Right atrium auricular region (tissue), 2 donors: ENCODE measurements around the gene IFNAR1. TPM values are rescaled to one million over a fixed set of nuclear protein-coding genes. Genes with fewer than 3 reads are reported as not detected.

Experiments used
- DNase-seq: peaks from one replicate; pipeline ENCODE4 v3.0.0-alpha.2; 2019; ENCODE audit warnings: low spot score
- H3K27ac ChIP-seq, 2 donors: fragments of 200-600 bp; sonication (generic); 1 replicate in 1 of 2; 2 replicates in 1 of 2; pipeline ENCODE4 v1.5.1; 2016 to 2019
- H3K27me3 ChIP-seq, 2 donors: fragments of 200-600 bp; sonication (generic); one replicate each; pipeline versions ENCODE4 v1.5.1 to v1.6.0; 2017 to 2019
- H3K36me3 ChIP-seq: fragments of 200-600 bp; sonication (generic); one replicate; pipeline ENCODE4 v1.5.1; 2016
- H3K4me1 ChIP-seq, 2 donors: fragments of 200-600 bp; sonication (generic); one replicate each; pipeline versions ENCODE4 v1.5.1 to v1.6.0; 2017 to 2019
- H3K4me3 ChIP-seq, 2 donors: fragments of 200-600 bp; sonication (generic); 1 replicate in 1 of 2; 2 replicates in 1 of 2; pipeline ENCODE4 v1.5.1; 2017 to 2019; ENCODE audit warnings: mild to moderate bottlenecking in 1 of 2, moderate library complexity in 1 of 2
- H3K9me3 ChIP-seq, 2 donors: fragments of 200-600 bp; sonication (generic); one replicate each; pipeline ENCODE4 v1.5.1; 2019
- total RNA-seq, 2 donors: library from RNA; depleted of rRNA; stranded (reverse); fragments of >200 nt; gene quantifications; one replicate each; pipeline ENCODE4 v1.1.0, GENCODE V29; 2016
- TF ChIP-seq, protein P1 (sequence below), 2 donors: fragments of 200-600 bp; sonication (generic); IDR thresholded peaks; one replicate each; pipeline ENCODE4 v1.5.1; 2019; ENCODE audit warnings: antibody characterized with exemption in 2 of 2

IFNAR1 gene
- total RNA-seq, 2 donors from 2014 or later: 20.0 to 24.6 TPM

DNA sequence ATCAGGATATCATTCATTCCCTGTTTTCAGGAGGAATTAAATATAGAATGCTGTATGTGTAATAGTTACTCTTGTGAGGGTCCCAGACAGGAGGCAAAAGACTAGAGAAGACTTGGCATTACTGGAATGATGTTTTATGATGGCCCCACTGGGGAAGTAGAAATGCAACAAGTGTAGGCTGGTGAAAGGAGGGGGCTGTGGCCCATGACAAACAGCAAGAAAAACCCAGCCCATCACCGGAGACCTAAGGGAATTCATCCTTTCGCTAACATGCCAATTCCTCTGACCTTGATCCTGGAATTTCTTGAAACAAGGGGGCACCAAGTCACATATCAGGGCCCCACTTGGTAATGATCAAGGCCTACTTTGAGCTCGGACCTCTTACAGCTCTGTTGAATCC is 72.9 kb downstream of the IFNAR1 start:
- Histone ChIP-seq H3K27ac (peak overlapping the region in 1 of 2 donors; percentile 51), H3K27me3 (no peaks in the 10 kb centered on the region), H3K9me3 (no peaks in the 10 kb centered on the region), H3K4me1 (peaks cover 0 to 10% of the 10 kb centered on the region in 2 donors), H3K36me3 (no peaks in the 10 kb centered on the region), H3K4me3 (no peak overlapping the region)
- TF ChIP-seq, protein P1, sequence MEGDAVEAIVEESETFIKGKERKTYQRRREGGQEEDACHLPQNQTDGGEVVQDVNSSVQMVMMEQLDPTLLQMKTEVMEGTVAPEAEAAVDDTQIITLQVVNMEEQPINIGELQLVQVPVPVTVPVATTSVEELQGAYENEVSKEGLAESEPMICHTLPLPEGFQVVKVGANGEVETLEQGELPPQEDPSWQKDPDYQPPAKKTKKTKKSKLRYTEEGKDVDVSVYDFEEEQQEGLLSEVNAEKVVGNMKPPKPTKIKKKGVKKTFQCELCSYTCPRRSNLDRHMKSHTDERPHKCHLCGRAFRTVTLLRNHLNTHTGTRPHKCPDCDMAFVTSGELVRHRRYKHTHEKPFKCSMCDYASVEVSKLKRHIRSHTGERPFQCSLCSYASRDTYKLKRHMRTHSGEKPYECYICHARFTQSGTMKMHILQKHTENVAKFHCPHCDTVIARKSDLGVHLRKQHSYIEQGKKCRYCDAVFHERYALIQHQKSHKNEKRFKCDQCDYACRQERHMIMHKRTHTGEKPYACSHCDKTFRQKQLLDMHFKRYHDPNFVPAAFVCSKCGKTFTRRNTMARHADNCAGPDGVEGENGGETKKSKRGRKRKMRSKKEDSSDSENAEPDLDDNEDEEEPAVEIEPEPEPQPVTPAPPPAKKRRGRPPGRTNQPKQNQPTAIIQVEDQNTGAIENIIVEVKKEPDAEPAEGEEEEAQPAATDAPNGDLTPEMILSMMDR (IDR thresholded peaks at IDR 0.05): no peak
- no peak for DNase-seq

DNA sequence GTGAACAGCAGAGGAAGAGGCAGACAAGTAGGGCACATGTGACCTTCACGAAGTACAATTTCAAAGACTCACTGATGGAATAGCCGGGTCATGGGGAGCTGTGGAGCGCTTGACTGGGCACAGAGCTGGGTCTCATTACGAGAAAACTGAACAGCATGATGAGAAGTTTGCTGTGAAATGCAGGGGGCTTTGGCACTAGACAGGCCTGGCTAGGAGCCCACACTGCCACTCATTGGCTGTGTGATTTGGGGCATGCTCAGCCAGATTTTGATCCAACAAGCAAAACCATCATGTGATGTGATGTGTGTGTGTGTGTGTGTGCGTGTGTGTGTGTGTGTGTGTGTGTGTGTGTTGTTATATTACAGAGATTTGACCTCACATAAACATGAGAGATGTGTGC is 73.6 kb downstream of the IFNAR1 start:
- H3K36me3 ChIP-seq: no peaks in the 10 kb centered on the region
- H3K4me3 ChIP-seq: no peak overlapping the region
- no peak overlapping the region for H3K27ac ChIP-seq
- DNase-seq: no peak
- no peaks in the 10 kb centered on the region for H3K27me3 ChIP-seq
- TF ChIP-seq, protein P1 (IDR thresholded peaks at IDR 0.05): no peak
- H3K9me3 ChIP-seq: no peaks in the 10 kb centered on the region
- H3K4me1 ChIP-seq: peaks cover 0 to 13% of the 10 kb centered on the region in 2 donors

DNA sequence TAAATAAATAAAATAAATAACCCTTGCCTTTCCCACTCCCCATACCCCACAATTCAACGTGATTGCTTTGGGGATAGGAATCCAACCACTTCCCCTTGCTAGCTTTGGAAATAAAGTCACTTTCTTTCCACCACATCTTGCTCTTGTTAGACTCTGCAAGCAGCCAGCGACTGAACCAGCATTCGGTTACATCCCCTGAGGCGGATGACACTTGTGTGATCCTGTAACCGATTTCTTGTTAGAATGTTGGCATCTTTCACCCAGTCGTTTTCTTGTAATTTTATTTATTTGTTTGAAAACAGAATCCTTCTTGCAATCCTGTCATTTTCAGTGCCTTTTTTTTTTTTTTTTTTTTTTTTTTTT is 76.8 kb downstream of the IFNAR1 start:
- peaks cover 0 to 28% of the 10 kb centered on the region in 2 donors for H3K4me1 ChIP-seq

DNA sequence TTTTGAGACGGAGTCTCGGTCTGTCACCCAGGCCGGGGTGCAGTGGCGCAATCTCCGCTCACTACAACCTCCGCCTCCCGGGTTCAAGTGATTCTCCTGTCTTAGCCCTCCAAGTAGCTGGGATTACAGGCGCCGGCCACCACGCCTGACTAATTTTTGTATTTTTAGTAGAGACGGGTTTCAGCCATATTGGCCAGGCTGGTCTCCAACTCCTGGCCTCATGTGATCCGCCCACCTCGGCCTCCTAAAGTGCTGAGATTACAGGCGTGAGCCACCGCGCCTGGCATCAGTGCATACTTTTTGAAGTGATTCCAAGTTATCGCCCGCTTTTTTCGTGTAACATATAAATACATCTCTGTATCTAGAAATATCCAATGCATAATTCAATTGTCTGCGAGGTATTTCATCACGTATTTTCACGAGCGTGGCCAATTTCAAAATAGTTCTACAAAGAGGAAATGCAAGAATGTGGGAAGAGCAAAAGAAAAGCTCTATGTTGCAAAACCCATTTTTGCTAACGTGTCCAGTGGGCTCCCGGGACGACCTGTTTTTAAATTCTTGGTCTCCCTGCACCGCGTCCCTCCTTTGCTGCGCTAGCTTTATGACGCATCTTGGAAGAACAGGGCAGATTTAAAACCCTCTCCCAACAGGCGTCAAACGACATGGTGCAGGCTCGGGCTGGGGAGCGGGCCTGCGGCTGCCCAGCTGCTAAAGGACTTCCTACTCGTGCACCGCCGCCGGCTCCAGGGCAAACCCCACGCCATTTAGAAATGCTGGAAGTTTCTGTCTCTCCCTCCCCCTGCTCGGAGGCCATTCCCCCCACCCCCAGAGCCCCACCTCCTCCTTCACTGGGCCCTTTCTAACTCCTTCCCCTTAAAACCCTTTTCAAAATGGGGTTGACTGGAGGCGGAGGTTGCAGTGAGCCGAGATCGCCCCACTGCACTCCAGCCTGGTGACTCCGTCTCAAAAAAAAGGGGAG is 77.5 kb downstream of the IFNAR1 start:
- H3K4me1 ChIP-seq: peaks cover 0 to 27% of the 10 kb centered on the region in 2 donors

More for the DNA sequence above, 76.8 kb downstream of the IFNAR1 start:
- DNase-seq: no peak
- Histone ChIP-seq H3K4me3 (no peak overlapping the region), H3K27me3 (no peaks in the 10 kb centered on the region), H3K27ac (peak overlapping the region in 1 of 2 donors; percentile 95), H3K36me3 (no peaks in the 10 kb centered on the region), H3K9me3 (no peaks in the 10 kb centered on the region)
- TF ChIP-seq, protein P1 (IDR thresholded peaks at IDR 0.05): no peak

DNA sequence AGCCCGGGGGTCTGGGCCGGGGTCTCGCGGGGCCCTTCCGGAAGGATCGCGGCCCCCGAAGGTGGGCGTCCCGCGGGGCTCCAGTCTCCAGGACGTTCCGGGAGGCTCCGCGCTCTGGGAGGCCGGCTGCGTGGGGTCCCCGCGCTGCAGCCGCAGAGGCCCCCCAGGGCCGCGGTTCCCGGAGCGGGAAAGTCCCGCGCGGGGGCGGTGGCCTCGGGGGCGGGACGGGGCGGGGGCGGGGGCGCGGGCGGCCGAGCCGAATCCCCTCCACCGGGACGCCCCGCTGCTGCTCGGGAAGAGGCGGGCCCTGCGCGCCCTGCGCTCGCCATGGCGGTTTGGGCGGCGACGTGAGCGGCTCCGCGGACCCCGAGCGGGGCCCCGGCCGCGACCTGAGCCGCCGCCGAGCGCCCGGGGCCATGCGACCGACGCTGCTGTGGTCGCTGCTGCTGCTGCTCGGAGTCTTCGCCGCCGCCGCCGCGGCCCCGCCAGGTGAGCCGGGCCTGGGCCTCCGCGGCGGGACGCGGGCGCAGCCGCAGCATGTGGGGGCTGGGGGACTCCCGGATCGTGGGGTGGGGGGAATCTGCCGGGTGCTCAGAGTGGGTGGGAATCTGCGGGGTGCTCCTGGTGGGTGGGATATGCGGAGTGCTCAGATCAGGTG is 78.5 kb downstream of the IFNAR1 start, which contains the start of gene IFNGR2:
Gene IFNGR2 (plus strand): TSS at position 286 of the 658 bp plus-strand sequence. CDS start 131 bp downstream, at position 417.
- no peaks in the 10 kb centered on the region for H3K9me3 ChIP-seq
- H3K36me3 ChIP-seq: no peaks in the 10 kb centered on the region
- no peaks in the 10 kb centered on the region for H3K27me3 ChIP-seq
- H3K4me1 ChIP-seq: peaks cover 0 to 27% of the 10 kb centered on the region in 2 donors
- peak within 1 kb of the TSS; percentile 95 to 97 for H3K27ac ChIP-seq
- TF ChIP-seq, protein P1 (IDR thresholded peaks at IDR 0.05): no peak
- DNase-seq: no peak
- H3K4me3 ChIP-seq: peak within 1 kb of the TSS; percentile 92 to 99

More for the DNA sequence above, 77.5 kb downstream of the IFNAR1 start:
- Histone ChIP-seq H3K27ac (peak overlapping the region; percentile 95 to 97), H3K9me3 (no peaks in the 10 kb centered on the region), H3K4me3 (peak overlapping the region; percentile 92 to 99), H3K27me3 (no peaks in the 10 kb centered on the region), H3K36me3 (no peaks in the 10 kb centered on the region)
- peak; percentile 84 for DNase-seq
- TF ChIP-seq, protein P1 (IDR thresholded peaks at IDR 0.05): no peak
